Epithelial cell of prostate (primary cell): ENCODE results near the gene PEX5L.

ENCODE experiments used
- DNase-seq: peaks from one replicate; pipeline ENCODE4 v3.0.0-alpha.2; 2011; ENCODE audit warnings: low read depth, low spot score
- H3K27ac ChIP-seq: fragments of 450-650 bp; 2 replicates; pipeline ENCODE4 v1.5.1; 2017; ENCODE audit warnings: mild to moderate bottlenecking

The PEX5L gene

DNA sequence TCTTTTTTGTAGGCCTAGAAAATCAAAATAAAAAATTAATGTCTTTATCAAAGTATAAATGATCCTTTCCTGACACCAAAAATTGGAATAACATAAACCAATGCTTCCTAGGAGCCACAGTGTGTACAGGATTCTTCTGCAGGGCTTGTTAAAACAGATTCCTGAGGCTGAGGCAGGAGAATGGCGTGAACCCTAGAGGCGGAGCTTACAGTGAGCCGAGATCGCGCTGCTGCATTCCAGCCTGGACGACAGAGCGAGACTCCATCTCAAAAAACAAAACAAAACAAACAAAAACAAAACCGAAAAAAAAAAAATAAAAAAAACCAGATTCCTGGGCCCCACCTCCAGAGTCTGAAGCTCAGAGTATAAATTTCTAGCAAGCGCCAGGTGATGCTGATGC is 78.0 kb downstream of the PEX5L start:
- DNase-seq, result no peak
- no peak overlapping the region for H3K27ac ChIP-seq

DNA sequence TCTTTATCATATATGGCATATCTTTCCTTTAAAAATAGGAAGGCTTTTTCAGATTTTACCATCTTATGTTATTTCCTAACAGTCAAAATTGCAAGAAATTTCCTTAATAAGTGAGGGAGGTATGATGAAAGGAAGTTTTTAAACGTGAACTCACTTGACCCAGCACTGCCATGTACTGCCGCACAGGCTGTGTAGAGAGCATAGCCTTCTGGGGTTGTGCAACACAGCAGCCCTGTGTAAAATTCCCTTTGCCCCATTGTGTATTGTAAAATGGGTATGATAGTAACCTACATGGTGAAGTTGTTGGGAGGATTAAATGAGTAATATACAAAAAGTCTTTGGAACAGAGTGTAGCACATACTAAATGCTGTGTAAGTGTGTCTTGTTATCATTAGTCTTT is 78.6 kb downstream of the PEX5L start:
- H3K27ac ChIP-seq, result no peak overlapping the region
- no peak for DNase-seq

- DNase-seq, result no peak
- no peak overlapping the region for H3K27ac ChIP-seq
Observed at GRCh38 chr3:179957264-179957845, 79.4 kb downstream of the PEX5L start.

- no peak overlapping the region for H3K27ac ChIP-seq
- DNase-seq, result no peak
Observed at GRCh38 chr3:179956416-179956830, 80.3 kb downstream of the PEX5L start.

DNA sequence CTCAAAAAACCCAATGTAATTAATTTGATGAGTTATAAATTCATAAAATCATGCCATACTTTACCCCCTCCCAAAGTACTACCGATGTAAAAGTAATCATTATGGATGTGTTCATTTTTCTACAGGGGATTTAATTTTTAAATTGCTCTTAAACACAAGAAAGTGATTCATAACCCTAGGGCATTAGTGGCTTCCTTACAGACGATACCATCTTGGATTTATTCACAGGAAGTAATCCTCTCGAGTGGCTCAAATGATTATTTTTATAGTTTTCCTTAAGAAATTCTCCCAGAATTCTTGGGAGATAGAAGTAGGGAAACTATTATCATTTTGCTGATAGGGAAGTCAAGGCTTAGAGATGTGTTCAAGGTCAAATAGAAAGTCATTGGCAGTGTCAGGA is 80.9 kb downstream of the PEX5L start:
- no peak for DNase-seq
- no peak overlapping the region for H3K27ac ChIP-seq

GRCh38 chr3:179955286-179955685 is 81.5 kb downstream of the PEX5L start:
- DNase-seq, result no peak
- H3K27ac ChIP-seq, result no peak overlapping the region

DNA sequence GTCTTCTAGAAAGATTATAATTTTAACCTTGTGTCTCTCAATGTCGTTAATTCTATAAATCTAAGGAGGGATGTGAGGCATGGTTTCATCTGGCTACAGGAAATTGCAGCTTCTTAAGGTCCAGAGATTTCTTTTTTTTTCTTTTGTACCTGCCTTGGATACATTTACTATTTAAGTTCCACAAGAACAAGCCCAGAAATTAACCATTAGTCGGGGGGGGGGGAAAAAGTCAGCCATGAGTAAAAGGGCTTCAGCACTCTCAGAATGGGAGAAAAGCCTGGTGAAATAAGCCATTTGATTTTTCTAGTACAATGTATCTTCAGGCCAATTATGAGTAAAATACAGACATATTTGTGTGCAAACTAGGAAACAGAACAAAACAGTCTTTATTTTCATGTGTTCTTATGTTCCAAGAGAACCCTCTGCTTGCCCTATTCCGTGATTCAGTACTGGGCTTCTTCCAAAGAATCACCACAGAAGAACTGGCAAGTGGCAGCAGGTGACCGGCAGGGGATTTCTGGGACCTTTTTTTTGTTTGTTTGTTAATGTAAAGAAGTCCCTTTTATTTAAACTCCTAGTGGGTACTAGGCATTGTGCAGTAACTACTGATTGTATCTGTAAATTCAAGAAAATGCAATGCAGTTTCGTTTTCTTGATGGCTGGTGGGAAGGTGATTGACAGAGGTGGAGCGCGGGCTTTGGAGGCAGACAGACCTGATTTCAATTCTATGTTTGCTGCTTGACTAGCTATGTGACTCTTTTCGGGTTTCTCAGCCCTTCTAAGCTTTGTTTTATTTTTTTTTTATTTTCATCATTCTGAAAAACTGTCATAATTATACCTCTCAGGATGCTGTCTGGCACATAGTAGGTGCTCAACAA is 82.5 kb downstream of the PEX5L start:
- H3K27ac ChIP-seq, result no peak overlapping the region
- no peak for DNase-seq

- H3K27ac ChIP-seq, result no peak overlapping the region
- DNase-seq, result no peak
Observed at GRCh38 chr3:179950840-179951239, 85.9 kb downstream of the PEX5L start.

GRCh38 chr3:179949869-179950268 is 86.9 kb downstream of the PEX5L start:
- no peak for DNase-seq
- H3K27ac ChIP-seq, result no peak overlapping the region

- no peak overlapping the region for H3K27ac ChIP-seq
- no peak for DNase-seq
Observed at GRCh38 chr3:179949412-179949811, 87.3 kb downstream of the PEX5L start.

DNA sequence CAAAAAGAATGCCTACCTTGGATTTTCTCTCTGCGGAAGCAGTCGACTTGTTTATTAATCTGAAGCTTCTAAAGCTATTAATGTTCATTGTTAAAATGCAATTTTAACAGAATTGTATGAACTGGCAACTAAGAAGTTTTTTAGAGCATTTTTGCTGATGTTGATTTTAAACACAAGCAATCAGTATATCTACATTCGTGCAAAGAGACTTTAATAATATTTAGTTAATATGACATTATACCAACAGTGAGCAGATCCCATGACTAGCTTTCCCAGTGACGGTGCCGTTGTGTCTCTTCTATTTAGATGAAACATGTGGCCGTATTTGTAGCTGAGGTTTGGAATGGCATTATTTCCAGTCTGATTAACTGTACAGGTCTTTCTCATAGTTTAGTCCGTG is 88.0 kb downstream of the PEX5L start:
- no peak for DNase-seq
- no peak overlapping the region for H3K27ac ChIP-seq

GRCh38 chr3:179945569-179945968 is 91.2 kb downstream of the PEX5L start:
- DNase-seq, result no peak
- H3K27ac ChIP-seq, result no peak overlapping the region

- H3K27ac ChIP-seq, result no peak overlapping the region
- DNase-seq, result no peak
Observed at GRCh38 chr3:179943117-179943880, 93.4 kb downstream of the PEX5L start.

GRCh38 chr3:179942553-179943075 is 94.1 kb downstream of the PEX5L start:
- no peak overlapping the region for H3K27ac ChIP-seq
- DNase-seq, result no peak

GRCh38 chr3:179935710-179936109 is 101.0 kb downstream of the PEX5L start:
- H3K27ac ChIP-seq, result no peak overlapping the region
- no peak for DNase-seq

GRCh38 chr3:179933914-179934313 is 102.8 kb downstream of the PEX5L start:
- no peak overlapping the region for H3K27ac ChIP-seq
- no peak for DNase-seq

DNA sequence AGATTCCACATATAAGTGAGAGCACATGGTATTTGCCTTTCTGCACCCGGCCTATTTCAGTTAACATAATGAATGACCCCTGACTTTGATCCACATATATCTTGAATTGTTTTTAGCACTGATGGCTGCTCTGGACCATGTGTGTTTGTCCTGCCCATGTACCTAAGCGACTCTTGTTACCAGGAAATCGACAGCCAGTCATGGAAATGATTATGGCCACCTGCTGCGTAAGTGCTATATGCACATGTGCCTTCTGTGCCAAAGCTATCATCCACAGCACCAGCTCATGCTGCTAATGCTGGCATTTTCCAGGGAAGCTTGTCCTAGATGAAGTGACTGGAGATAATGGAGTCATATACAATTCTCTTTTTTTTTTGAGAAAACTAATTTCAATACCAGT is 103.7 kb downstream of the PEX5L start:
- no peak overlapping the region for H3K27ac ChIP-seq
- no peak for DNase-seq

GRCh38 chr3:179932674-179933073 is 104.1 kb downstream of the PEX5L start:
- no peak for DNase-seq

DNA sequence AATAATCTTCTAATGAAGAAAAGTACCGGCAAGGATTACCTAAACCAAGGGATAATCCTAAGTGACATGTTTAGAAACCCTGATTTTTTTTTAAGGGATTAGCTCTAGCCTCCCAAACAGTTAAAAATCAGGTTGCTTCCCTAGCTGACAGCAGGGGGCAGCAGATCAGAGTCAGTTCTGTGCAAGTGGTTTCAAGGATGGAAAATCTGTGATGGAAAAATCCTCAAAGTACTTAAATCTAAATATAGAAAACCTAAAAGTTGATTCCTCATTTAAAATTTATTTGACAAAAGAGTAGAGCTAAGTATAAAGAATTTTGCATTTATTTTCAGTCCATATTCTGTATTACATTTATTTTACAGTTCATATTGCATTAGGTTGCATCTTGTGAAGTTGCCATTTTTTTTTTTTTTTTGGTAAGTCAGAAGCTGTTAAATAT is 107.6 kb downstream of the PEX5L start:
- no peak for DNase-seq
- H3K27ac ChIP-seq, result no peak overlapping the region

More at GRCh38 chr3:179932674-179933073, 104.1 kb downstream of the PEX5L start:
- no peak overlapping the region for H3K27ac ChIP-seq

- DNase-seq, result no peak
- H3K27ac ChIP-seq, result no peak overlapping the region
Observed at GRCh38 chr3:179927191-179927590, 109.5 kb downstream of the PEX5L start.

DNA sequence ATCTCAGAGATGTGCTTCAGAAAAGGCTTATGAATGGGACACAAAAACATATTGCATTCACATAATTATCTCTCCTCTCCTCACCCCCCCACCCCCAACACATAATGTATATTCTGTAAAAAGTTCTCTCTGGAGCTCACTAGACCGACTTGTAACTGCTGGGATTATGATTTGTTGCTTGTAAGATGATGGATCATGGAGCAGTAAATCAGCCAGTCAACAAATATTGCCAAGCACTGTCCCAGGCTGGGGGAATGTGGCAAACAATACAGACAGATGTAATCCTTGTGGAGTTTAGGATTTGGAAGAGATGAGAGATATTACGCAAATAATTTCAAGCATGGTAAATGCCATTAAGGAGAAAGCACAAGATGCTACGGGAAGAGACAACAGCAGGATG is 114.8 kb downstream of the PEX5L start:
- DNase-seq, result no peak
- H3K27ac ChIP-seq, result no peak overlapping the region
